Caco-2 (cell line): ENCODE measurements around the gene EOLA2. TPM values are rescaled to one million over a fixed set of nuclear protein-coding genes. Genes with fewer than 3 reads are reported as not detected.
"Not testable (repeated sequence)": the region's sequence is repeated elsewhere in the genome, so short reads cannot be mapped to it uniquely, and the experiment has no call there.

Experiments
- BruUV-seq: library from RNA; stranded (reverse); fragments of 400-500 nt; replicated peaks from 2 replicates; lab custom pipeline; 2021; lab: Mats Ljungman, UMichigan
- CTCF ChIA-PET: fragments of 300-600 bp; sonication (Branson Sonifier 250); formaldehyde crosslinking; loops from one replicate; lab custom pipeline; 2022; ENCODE audit warnings: antibody characterized with exemption; lab: Charles Lee
- POLR2A ChIA-PET: fragments of 300-600 bp; sonication (Branson Sonifier 250); formaldehyde crosslinking; loops from one replicate; lab custom pipeline; 2022; ENCODE audit warnings: antibody characterized with exemption; lab: Charles Lee
- DNase-seq, 2 experiments: peaks; one replicate each; pipeline versions ENCODE4 v3.0.0 to v3.0.0-alpha.2; 2020 to 2022
- H3K27me3 ChIP-seq: replicated peaks from 2 replicates; pipeline ENCODE4 v1.6.0; 2011; ENCODE audit warnings: low read length; ENCODE audit not compliant: control insufficient read depth, insufficient read depth
- H3K36me3 ChIP-seq: 2 replicates; pipeline ENCODE4 v1.5.1; 2011; ENCODE audit warnings: low read length; ENCODE audit not compliant: control insufficient read depth, insufficient read depth
- H3K4me1 ChIP-seq: fragments of 250-450 bp; sonication (Bioruptor Pico); 2 replicates; pipeline ENCODE4 v1.5.1; 2020; ENCODE audit warnings: mild to moderate bottlenecking
- H3K4me3 ChIP-seq: 2 replicates; pipeline ENCODE4 v1.5.1; 2011; ENCODE audit warnings: low read depth, mild to moderate bottlenecking, control low read depth, low read length
- H3K9me3 ChIP-seq: fragments of 250-450 bp; sonication (Bioruptor Pico); 2 replicates; pipeline ENCODE4 v1.5.1; 2020; ENCODE audit warnings: mild to moderate bottlenecking, moderate library complexity
- H3K27ac Mint-ChIP-seq: one replicate; pipeline ENCODE4 v1.8.0; 2022; ENCODE audit warnings: mixed read lengths; ENCODE audit not compliant: unreplicated experiment
- H3K27me3 Mint-ChIP-seq: one replicate; pipeline ENCODE4 v1.8.0; 2022; ENCODE audit warnings: mixed read lengths; ENCODE audit not compliant: insufficient read depth, unreplicated experiment
- H3K36me3 Mint-ChIP-seq: one replicate; pipeline ENCODE4 v1.8.0; 2022; ENCODE audit warnings: mild to moderate bottlenecking, mixed read lengths; ENCODE audit not compliant: insufficient read depth, unreplicated experiment
- H3K4me1 Mint-ChIP-seq: one replicate; pipeline ENCODE4 v1.8.0; 2022; ENCODE audit warnings: low read depth, mixed read lengths; ENCODE audit not compliant: unreplicated experiment
- H3K4me3 Mint-ChIP-seq: one replicate; pipeline ENCODE4 v1.8.0; 2022; ENCODE audit warnings: mild to moderate bottlenecking, moderate library complexity, mixed read lengths; ENCODE audit not compliant: unreplicated experiment
- H3K9me3 Mint-ChIP-seq: one replicate; pipeline ENCODE4 v1.8.0; 2022; ENCODE audit warnings: mixed read lengths; ENCODE audit not compliant: unreplicated experiment
- CTCF ChIP-seq, 2 experiments: fragments of 200-600 bp in 1 of 2; IDR thresholded peaks; 1 replicate in 1 of 2; 2 replicates in 1 of 2; pipeline versions ENCODE4 v1.5.1 to v1.8.0; 2011 to 2022; ENCODE audit warnings: antibody characterized with exemption in 1 of 2, control low read depth in 1 of 2, inconsistent platforms in 1 of 2, low read depth in 1 of 2, low read length in 1 of 2, mild to moderate bottlenecking in 1 of 2, moderate library complexity in 1 of 2; ENCODE audit not compliant: insufficient read depth in 1 of 2, severe bottlenecking in 1 of 2, unreplicated experiment in 1 of 2
- intact Hi-C: fragments of 100-400 bp; cut with micrococcal nuclease; formaldehyde crosslinking; loops from one replicate; pipeline ENCODE4 v1.10.0; 2022; ENCODE audit not compliant: unreplicated experiment
- total RNA-seq: library from RNA; stranded (reverse); gene quantifications from 2 replicates; pipeline ENCODE4 v1.2.3, GENCODE V29; 2022

Gene EOLA2
- total RNA-seq, 1 experiment from 2014 or later: 32.1 TPM

- ChIA-PET CTCF (interaction anchor here (0.6 kb wide), 1 partner anchor 392 kb away, joined by 5 read pairs; no protein-coding TSS in a partner anchor), POLR2A (no interaction called here)
- H3K27ac Mint-ChIP-seq: no peak overlapping the region
- peaks cover 8% of the 10 kb centered on the region for H3K4me1 Mint-ChIP-seq
- H3K9me3 Mint-ChIP-seq: no peaks in the 10 kb centered on the region
- intact Hi-C loops: no loop called here
- Histone ChIP-seq H3K4me1 (no peaks in the 10 kb centered on the region), H3K9me3 (no peaks in the 10 kb centered on the region), H3K36me3 (no peaks in the 10 kb centered on the region), H3K4me3 (peak overlapping the region; percentile 20; the same call in 1 of the 2 replicates), H3K27me3 (no peaks in the 10 kb centered on the region)
- peak overlapping the region; percentile 58 for H3K4me3 Mint-ChIP-seq
- no peaks in the 10 kb centered on the region for H3K27me3 Mint-ChIP-seq
- DNase-seq: no peak
- no TSS peak for BruUV-seq
- H3K36me3 Mint-ChIP-seq: no peaks in the 10 kb centered on the region
- TF ChIP-seq CTCF (IDR thresholded peaks at IDR 0.05; ENCODE audit: insufficient read depth in 1 of 2, low read depth in 1 of 2, low read length in 1 of 2, severe bottlenecking in 1 of 2, unreplicated experiment in 1 of 2): peak; percentile 37 to 48
Observed at GRCh38 chrX:149903889-149904748, 34.2 kb downstream of the EOLA2 start.

- Mint-ChIP-seq H3K9me3 (no peaks in the 10 kb centered on the region), H3K36me3 (no peaks in the 10 kb centered on the region), H3K27me3 (peaks cover 4% of the 10 kb centered on the region), H3K27ac (no peak overlapping the region), H3K4me1 (no peaks in the 10 kb centered on the region), H3K4me3 (no peak overlapping the region)
- ChIA-PET POLR2A (no interaction called here), CTCF (no interaction called here)
- no TSS peak for BruUV-seq
- Histone ChIP-seq H3K9me3 (no peaks in the 10 kb centered on the region), H3K27me3 (no peaks in the 10 kb centered on the region), H3K36me3 (no peaks in the 10 kb centered on the region), H3K4me3 (no peak overlapping the region), H3K4me1 (no peaks in the 10 kb centered on the region)
- no peak for TF ChIP-seq CTCF (IDR thresholded peaks at IDR 0.05; ENCODE audit: insufficient read depth in 1 of 2, low read depth in 1 of 2, low read length in 1 of 2, severe bottlenecking in 1 of 2, unreplicated experiment in 1 of 2)
- DNase-seq: no peak
- intact Hi-C loops: no loop called here
Observed at GRCh38 chrX:149898554-149898953, 39.7 kb downstream of the EOLA2 start.

- intact Hi-C loops, H3K4me1 ChIP-seq, H3K36me3 ChIP-seq, H3K4me3 Mint-ChIP-seq, H3K9me3 ChIP-seq, H3K4me3 ChIP-seq, H3K27ac Mint-ChIP-seq, H3K27me3 ChIP-seq, BruUV-seq, DNase-seq, POLR2A ChIA-PET, CTCF ChIA-PET, H3K36me3 Mint-ChIP-seq, H3K4me1 Mint-ChIP-seq, H3K9me3 Mint-ChIP-seq: not testable (repeated sequence)
- H3K27me3 Mint-ChIP-seq: peaks cover 11% of the 10 kb centered on the region
Observed at GRCh38 chrX:149890828-149891227, 47.5 kb downstream of the EOLA2 start.

Other genes with a start within 250 kb of the EOLA2 start
- 0.14 TPM in 1 of 2 replicates, not detected in the other for gene MAGEA11, start 226.4 kb downstream of the EOLA2 start, total RNA-seq
- gene HSFX1, start 164.4 kb downstream of the EOLA2 start, total RNA-seq: 0.23 and 0.37 TPM in 2 replicates
- not detected in 2 replicates for gene MAGEA9, start 156.6 kb downstream of the EOLA2 start, total RNA-seq
- not detected in 2 replicates for gene MAGEA8, start 57.3 kb downstream of the EOLA2 start, total RNA-seq
- gene HSFX4, start 8.9 kb downstream of the EOLA2 start, total RNA-seq: not detected in 2 replicates